Skeletal muscle satellite cell (primary cell): ENCODE results near the gene ALKBH8.
"Not testable (repeated sequence)": the region's sequence is repeated elsewhere in the genome, so short reads cannot be mapped to it uniquely, and the experiment has no call there.

Experiments used
- H3K27me3 ChIP-seq: 2 replicates; pipeline ENCODE4 v1.7.0; 2013; ENCODE audit warnings: low read length; ENCODE audit not compliant: control insufficient read depth, insufficient read depth
- H3K36me3 ChIP-seq: 2 replicates; pipeline ENCODE4 v1.7.0; 2013; ENCODE audit warnings: mild to moderate bottlenecking, control low read depth, low read length; ENCODE audit not compliant: insufficient read depth
- H3K4me1 ChIP-seq: 2 replicates; pipeline ENCODE4 v1.7.0; 2013; ENCODE audit warnings: low read length; ENCODE audit not compliant: control insufficient read depth, insufficient read depth
- H3K4me2 ChIP-seq: 2 replicates; pipeline ENCODE4 v1.7.0; 2013; ENCODE audit warnings: mild to moderate bottlenecking, low read length
- H3K4me3 ChIP-seq: 2 replicates; pipeline ENCODE4 v1.7.0; 2013; ENCODE audit warnings: low read length
- H3K9ac ChIP-seq: 2 replicates; pipeline ENCODE4 v1.7.0; 2013; ENCODE audit warnings: mild to moderate bottlenecking, low read depth, low read length, moderate library complexity
- H3K9me3 ChIP-seq: replicated peaks from 2 replicates; pipeline ENCODE4 v1.7.0; 2013; ENCODE audit warnings: mild to moderate bottlenecking, control low read depth, low read length

The ALKBH8 gene

GRCh38 chr11:107547961-107548360, 17.6 kb downstream of the ALKBH8 start:
- Histone ChIP-seq H3K9ac (no peak overlapping the region), H3K9me3 (no peaks in the 10 kb centered on the region), H3K36me3 (peaks cover under 1% of the 10 kb centered on the region), H3K4me3 (no peak overlapping the region), H3K27me3 (no peaks in the 10 kb centered on the region), H3K4me2 (no peak overlapping the region), H3K4me1 (peaks cover 20% of the 10 kb centered on the region)

GRCh38 chr11:107545101-107545514, 20.4 kb downstream of the ALKBH8 start:
- H3K27me3 ChIP-seq = no peaks in the 10 kb centered on the region
- no peak overlapping the region for H3K9ac ChIP-seq
- peak overlapping the region; percentile 60 for H3K4me2 ChIP-seq
- H3K4me3 ChIP-seq = no peak overlapping the region
- peaks cover 20% of the 10 kb centered on the region for H3K4me1 ChIP-seq
- H3K36me3 ChIP-seq = no peaks in the 10 kb centered on the region
- H3K9me3 ChIP-seq = no peaks in the 10 kb centered on the region

GRCh38 chr11:107538821-107539220, 26.7 kb downstream of the ALKBH8 start:
- Histone ChIP-seq H3K4me1 (no peaks in the 10 kb centered on the region), H3K9me3 (no peaks in the 10 kb centered on the region), H3K4me2 (no peak overlapping the region), H3K27me3 (no peaks in the 10 kb centered on the region), H3K36me3 (no peaks in the 10 kb centered on the region), H3K9ac (no peak overlapping the region), H3K4me3 (no peak overlapping the region)

GRCh38 chr11:107538239-107538638, 27.3 kb downstream of the ALKBH8 start:
- H3K9me3 ChIP-seq = no peaks in the 10 kb centered on the region
- no peaks in the 10 kb centered on the region for H3K4me1 ChIP-seq
- no peaks in the 10 kb centered on the region for H3K36me3 ChIP-seq
- H3K4me3 ChIP-seq = no peak overlapping the region
- no peaks in the 10 kb centered on the region for H3K27me3 ChIP-seq
- no peak overlapping the region for H3K9ac ChIP-seq
- no peak overlapping the region for H3K4me2 ChIP-seq

GRCh38 chr11:107537155-107537554, 28.4 kb downstream of the ALKBH8 start:
- not testable (repeated sequence) for H3K9me3 ChIP-seq, H3K4me3 ChIP-seq, H3K27me3 ChIP-seq, H3K4me2 ChIP-seq, H3K4me1 ChIP-seq, H3K36me3 ChIP-seq, H3K9ac ChIP-seq

GRCh38 chr11:107526197-107526596, 39.3 kb downstream of the ALKBH8 start:
- H3K27me3 ChIP-seq = no peaks in the 10 kb centered on the region
- H3K4me2 ChIP-seq = no peak overlapping the region
- peaks cover 1% of the 10 kb centered on the region for H3K36me3 ChIP-seq
- peaks cover 5% of the 10 kb centered on the region for H3K9me3 ChIP-seq
- no peak overlapping the region for H3K9ac ChIP-seq
- no peak overlapping the region for H3K4me3 ChIP-seq
- H3K4me1 ChIP-seq = no peaks in the 10 kb centered on the region

- Histone ChIP-seq H3K4me2 (no peak overlapping the region), H3K36me3 (peaks cover 23% of the 10 kb centered on the region), H3K9ac (no peak overlapping the region), H3K9me3 (no peaks in the 10 kb centered on the region), H3K4me3 (no peak overlapping the region), H3K4me1 (no peaks in the 10 kb centered on the region), H3K27me3 (no peaks in the 10 kb centered on the region)
Measured at GRCh38 chr11:107508858-107509244, 56.7 kb downstream of the ALKBH8 start.

GRCh38 chr11:107508201-107508857, 57.2 kb downstream of the ALKBH8 start:
- no peaks in the 10 kb centered on the region for H3K4me1 ChIP-seq
- no peaks in the 10 kb centered on the region for H3K9me3 ChIP-seq
- H3K27me3 ChIP-seq = no peaks in the 10 kb centered on the region
- H3K4me3 ChIP-seq = no peak overlapping the region
- peaks cover 25% of the 10 kb centered on the region for H3K36me3 ChIP-seq
- no peak overlapping the region for H3K4me2 ChIP-seq
- H3K9ac ChIP-seq = no peak overlapping the region

- no peaks in the 10 kb centered on the region for H3K4me1 ChIP-seq
- no peak overlapping the region for H3K9ac ChIP-seq
- no peak overlapping the region for H3K4me2 ChIP-seq
- no peaks in the 10 kb centered on the region for H3K27me3 ChIP-seq
- no peaks in the 10 kb centered on the region for H3K9me3 ChIP-seq
- H3K36me3 ChIP-seq = peaks cover 35% of the 10 kb centered on the region
- no peak overlapping the region for H3K4me3 ChIP-seq
Measured at GRCh38 chr11:107505647-107506225, 59.8 kb downstream of the ALKBH8 start.

GRCh38 chr11:107504981-107505380, 60.6 kb downstream of the ALKBH8 start:
- no peak overlapping the region for H3K4me2 ChIP-seq
- H3K27me3 ChIP-seq = no peaks in the 10 kb centered on the region
- peaks cover 34% of the 10 kb centered on the region for H3K36me3 ChIP-seq
- H3K9me3 ChIP-seq = no peaks in the 10 kb centered on the region
- no peak overlapping the region for H3K9ac ChIP-seq
- H3K4me3 ChIP-seq = no peak overlapping the region
- H3K4me1 ChIP-seq = no peaks in the 10 kb centered on the region

GRCh38 chr11:107501713-107502112, 63.8 kb downstream of the ALKBH8 start:
- H3K4me1 ChIP-seq = no peaks in the 10 kb centered on the region
- H3K27me3 ChIP-seq = no peaks in the 10 kb centered on the region
- H3K36me3 ChIP-seq = peaks cover 23% of the 10 kb centered on the region
- H3K4me2 ChIP-seq = no peak overlapping the region
- no peak overlapping the region for H3K4me3 ChIP-seq
- H3K9me3 ChIP-seq = no peaks in the 10 kb centered on the region
- H3K9ac ChIP-seq = no peak overlapping the region

GRCh38 chr11:107497371-107497770, 68.2 kb downstream of the ALKBH8 start:
- H3K9ac ChIP-seq, H3K4me1 ChIP-seq, H3K4me2 ChIP-seq, H3K9me3 ChIP-seq, H3K4me3 ChIP-seq, H3K27me3 ChIP-seq: not testable (repeated sequence)
- H3K36me3 ChIP-seq = peaks cover 10% of the 10 kb centered on the region
